ENCODE measurements around the gene APCDD1.

DNA sequence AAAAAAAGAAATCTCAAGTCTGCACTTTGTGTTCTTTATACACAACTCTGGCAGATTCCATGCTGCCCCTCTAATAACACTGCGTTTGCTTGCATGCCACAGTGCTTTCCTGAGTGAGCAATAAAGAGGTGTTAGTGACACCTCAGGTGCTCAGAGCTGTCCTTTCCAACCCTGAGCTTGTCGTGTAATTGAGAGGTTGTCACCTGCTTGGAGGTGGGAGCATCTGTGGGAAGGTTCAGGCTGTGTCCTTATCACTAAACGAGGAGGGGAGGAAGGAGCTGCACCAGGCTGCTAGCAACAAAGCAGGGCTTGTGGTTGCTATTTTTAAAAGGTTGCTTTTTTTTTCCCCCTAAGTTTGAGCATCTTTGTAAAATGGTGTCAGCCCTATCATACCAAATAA is 31.9 kb downstream of the APCDD1 start:
- TF ChIP-seq CTCF (IDR thresholded peaks at IDR 0.05), result no peak
- TF ChIP-seq EP300 (IDR thresholded peaks at IDR 0.05), result no peak
